Vagina (tissue), 2 donors: Measurements from ENCODE around the gene ACSM5.
"Not testable (repeated sequence)": the region's sequence is repeated elsewhere in the genome, so short reads cannot be mapped to it uniquely, and the experiment has no call there.

Experiments
- POLR2A ChIP-seq, 2 donors: fragments of 450-650 bp; IDR thresholded peaks; one replicate each; pipeline ENCODE4 v1.6.1; 2017; ENCODE audit warnings: antibody characterized with exemption in 2 of 2, mild to moderate bottlenecking in 2 of 2, moderate library complexity in 2 of 2
- TF ChIP-seq, protein P1 (sequence below), 3 experiments: fragments of 450-650 bp in 2 of 3; fragments of 200-600 bp in 1 of 3; sonication (generic) in 1 of 3; IDR thresholded peaks; one replicate each; pipeline ENCODE4 v1.5.1; 2017 to 2019; ENCODE audit warnings: antibody characterized with exemption in 3 of 3, mild to moderate bottlenecking in 2 of 3, moderate library complexity in 2 of 3

DNA sequence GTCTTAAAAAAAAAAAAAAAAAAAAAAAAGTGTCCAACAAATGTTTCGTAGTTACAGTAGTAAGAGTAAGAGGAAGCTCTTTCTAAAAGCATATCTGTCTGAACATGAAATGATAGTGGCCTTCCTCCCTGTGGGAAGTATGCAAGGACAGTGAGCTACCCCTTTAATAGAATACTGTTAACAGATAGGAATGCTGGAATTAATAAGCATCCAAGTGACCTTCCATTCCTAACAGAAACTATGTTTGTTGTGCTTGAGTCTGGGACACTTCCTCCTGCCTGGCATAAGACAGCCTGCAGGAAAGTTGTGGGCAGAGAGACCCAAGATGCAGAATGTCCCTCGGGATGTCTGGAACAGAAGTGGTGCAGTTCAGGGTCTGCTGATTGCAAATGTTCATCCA lies 29.6 kb downstream of the ACSM5 start:
- TF ChIP-seq, protein P1, sequence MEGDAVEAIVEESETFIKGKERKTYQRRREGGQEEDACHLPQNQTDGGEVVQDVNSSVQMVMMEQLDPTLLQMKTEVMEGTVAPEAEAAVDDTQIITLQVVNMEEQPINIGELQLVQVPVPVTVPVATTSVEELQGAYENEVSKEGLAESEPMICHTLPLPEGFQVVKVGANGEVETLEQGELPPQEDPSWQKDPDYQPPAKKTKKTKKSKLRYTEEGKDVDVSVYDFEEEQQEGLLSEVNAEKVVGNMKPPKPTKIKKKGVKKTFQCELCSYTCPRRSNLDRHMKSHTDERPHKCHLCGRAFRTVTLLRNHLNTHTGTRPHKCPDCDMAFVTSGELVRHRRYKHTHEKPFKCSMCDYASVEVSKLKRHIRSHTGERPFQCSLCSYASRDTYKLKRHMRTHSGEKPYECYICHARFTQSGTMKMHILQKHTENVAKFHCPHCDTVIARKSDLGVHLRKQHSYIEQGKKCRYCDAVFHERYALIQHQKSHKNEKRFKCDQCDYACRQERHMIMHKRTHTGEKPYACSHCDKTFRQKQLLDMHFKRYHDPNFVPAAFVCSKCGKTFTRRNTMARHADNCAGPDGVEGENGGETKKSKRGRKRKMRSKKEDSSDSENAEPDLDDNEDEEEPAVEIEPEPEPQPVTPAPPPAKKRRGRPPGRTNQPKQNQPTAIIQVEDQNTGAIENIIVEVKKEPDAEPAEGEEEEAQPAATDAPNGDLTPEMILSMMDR (IDR thresholded peaks at IDR 0.05) = not testable (repeated sequence)
- not testable (repeated sequence) for TF ChIP-seq POLR2A (IDR thresholded peaks at IDR 0.05)
